Panc1 (cell line): ENCODE data around the gene DYNLT1.

Experiments used
- TCF7L2 ChIP-seq: IDR thresholded peaks from 2 replicates; pipeline ENCODE4 v1.6.1; 2011; ENCODE audit warnings: mild to moderate bottlenecking, low read depth, low read length, inconsistent platforms
- TF ChIP-seq, protein P1 (sequence below): fragments of 450-650 bp; IDR thresholded peaks from 2 replicates; pipeline ENCODE4 v1.5.1; 2017; ENCODE audit warnings: mild to moderate bottlenecking
- TF ChIP-seq, protein P2 (sequence below), 2 experiments: IDR thresholded peaks; 2 replicates each; pipeline ENCODE4 v1.6.1; 2011 to 2012; ENCODE audit warnings: low read depth in 2 of 2, control low read depth in 1 of 2, low read length in 1 of 2, mild to moderate bottlenecking in 1 of 2, moderate library complexity in 1 of 2; ENCODE audit not compliant: insufficient read depth in 1 of 2

DNA sequence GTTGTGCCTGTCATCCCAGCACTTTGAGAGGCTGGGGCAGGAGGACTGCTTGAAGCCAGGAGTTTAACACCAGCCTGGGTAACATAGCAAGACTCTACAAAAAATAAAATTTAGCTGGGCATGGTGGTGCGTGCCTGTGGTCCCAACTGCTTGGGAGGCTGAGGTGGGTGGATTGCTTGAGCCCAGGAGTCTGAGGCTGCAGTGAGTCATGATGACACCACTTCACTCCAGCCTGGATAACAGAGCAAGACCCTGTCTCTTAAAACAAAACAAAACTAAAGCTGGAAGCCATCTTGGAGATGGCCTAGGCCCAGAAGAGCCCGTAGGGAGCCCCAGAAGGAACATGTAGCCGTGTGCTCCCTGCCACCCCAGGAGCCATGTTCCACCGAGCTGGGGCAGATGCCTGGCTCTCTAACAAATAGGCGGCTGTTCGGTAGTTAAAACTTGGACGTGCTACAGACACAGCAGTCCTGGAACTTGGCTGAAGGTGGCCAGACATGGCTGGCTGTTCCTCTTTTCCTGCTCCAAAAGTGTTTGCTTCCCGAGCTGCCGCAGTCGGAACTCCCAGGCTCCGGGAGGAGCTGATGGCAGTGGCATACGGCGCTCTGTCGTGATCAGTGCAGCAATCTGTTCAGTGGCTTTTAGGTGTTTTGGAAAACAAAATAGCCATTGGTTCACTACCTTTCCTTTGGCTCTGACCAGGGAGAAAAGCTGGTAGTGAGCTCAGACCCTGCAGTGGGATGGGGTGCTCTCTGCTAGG is 37.0 kb downstream of the DYNLT1 start:
- TF ChIP-seq, protein P1, sequence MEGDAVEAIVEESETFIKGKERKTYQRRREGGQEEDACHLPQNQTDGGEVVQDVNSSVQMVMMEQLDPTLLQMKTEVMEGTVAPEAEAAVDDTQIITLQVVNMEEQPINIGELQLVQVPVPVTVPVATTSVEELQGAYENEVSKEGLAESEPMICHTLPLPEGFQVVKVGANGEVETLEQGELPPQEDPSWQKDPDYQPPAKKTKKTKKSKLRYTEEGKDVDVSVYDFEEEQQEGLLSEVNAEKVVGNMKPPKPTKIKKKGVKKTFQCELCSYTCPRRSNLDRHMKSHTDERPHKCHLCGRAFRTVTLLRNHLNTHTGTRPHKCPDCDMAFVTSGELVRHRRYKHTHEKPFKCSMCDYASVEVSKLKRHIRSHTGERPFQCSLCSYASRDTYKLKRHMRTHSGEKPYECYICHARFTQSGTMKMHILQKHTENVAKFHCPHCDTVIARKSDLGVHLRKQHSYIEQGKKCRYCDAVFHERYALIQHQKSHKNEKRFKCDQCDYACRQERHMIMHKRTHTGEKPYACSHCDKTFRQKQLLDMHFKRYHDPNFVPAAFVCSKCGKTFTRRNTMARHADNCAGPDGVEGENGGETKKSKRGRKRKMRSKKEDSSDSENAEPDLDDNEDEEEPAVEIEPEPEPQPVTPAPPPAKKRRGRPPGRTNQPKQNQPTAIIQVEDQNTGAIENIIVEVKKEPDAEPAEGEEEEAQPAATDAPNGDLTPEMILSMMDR = no peak
- TF ChIP-seq TCF7L2 = no peak
- TF ChIP-seq, protein P2, sequence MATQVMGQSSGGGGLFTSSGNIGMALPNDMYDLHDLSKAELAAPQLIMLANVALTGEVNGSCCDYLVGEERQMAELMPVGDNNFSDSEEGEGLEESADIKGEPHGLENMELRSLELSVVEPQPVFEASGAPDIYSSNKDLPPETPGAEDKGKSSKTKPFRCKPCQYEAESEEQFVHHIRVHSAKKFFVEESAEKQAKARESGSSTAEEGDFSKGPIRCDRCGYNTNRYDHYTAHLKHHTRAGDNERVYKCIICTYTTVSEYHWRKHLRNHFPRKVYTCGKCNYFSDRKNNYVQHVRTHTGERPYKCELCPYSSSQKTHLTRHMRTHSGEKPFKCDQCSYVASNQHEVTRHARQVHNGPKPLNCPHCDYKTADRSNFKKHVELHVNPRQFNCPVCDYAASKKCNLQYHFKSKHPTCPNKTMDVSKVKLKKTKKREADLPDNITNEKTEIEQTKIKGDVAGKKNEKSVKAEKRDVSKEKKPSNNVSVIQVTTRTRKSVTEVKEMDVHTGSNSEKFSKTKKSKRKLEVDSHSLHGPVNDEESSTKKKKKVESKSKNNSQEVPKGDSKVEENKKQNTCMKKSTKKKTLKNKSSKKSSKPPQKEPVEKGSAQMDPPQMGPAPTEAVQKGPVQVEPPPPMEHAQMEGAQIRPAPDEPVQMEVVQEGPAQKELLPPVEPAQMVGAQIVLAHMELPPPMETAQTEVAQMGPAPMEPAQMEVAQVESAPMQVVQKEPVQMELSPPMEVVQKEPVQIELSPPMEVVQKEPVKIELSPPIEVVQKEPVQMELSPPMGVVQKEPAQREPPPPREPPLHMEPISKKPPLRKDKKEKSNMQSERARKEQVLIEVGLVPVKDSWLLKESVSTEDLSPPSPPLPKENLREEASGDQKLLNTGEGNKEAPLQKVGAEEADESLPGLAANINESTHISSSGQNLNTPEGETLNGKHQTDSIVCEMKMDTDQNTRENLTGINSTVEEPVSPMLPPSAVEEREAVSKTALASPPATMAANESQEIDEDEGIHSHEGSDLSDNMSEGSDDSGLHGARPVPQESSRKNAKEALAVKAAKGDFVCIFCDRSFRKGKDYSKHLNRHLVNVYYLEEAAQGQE (IDR thresholded peaks at IDR 0.05; ENCODE audit: insufficient read depth in 1 of 2, low read depth in 2 of 2, low read length in 1 of 2) = no peak
